ENCODE results near the gene TMEM132A. TPM values are rescaled to one million over a fixed set of nuclear protein-coding genes. Genes with fewer than 3 reads are reported as not detected.

The TMEM132A gene
- total and polyA plus RNA-seq, 9 donors, result 28.9 to 59.2 (median 42.1) TPM

DNA sequence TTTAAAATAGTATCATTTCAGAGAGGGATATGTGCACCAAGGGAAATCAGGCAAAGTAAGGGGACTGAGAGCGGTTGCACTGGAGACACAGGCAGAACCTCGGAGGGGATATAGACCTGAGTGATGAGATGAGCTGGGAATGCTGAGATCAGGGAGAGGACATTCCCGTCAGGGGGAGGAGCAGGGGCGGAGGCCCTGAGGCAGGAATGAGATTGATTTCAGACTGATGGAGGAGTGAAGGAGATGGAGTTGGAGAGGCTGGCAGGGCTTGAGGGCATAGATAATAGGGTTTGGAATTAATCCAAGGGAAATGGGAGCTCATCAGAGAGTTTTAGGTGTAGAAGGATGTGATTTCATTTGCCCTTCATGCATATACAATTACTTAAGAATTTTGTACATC is 60.4 kb downstream of the TMEM132A start:
- DNase-seq, result no peak
- Histone ChIP-seq H3K36me3 (ENCODE audit: control insufficient read depth, insufficient read depth, low read length) (no peaks in the 10 kb centered on the region), H3K27ac (ENCODE audit: low read length) (no peak overlapping the region), H3K27me3 (ENCODE audit: control insufficient read depth, insufficient read depth, low read length) (peaks cover 10% of the 10 kb centered on the region), H3K4me1 (ENCODE audit: control insufficient read depth, insufficient read depth, low read length) (peaks cover 2% of the 10 kb centered on the region), H3K9me3 (replicated peaks; ENCODE audit: control insufficient read depth, low read depth, low read length) (no peaks in the 10 kb centered on the region), H3K4me3 (ENCODE audit: low read length) (no peak overlapping the region)
- 49% methylated on average over 4 of the region's 4 CpGs for WGBS (ENCODE audit: insufficient coverage)

DNA sequence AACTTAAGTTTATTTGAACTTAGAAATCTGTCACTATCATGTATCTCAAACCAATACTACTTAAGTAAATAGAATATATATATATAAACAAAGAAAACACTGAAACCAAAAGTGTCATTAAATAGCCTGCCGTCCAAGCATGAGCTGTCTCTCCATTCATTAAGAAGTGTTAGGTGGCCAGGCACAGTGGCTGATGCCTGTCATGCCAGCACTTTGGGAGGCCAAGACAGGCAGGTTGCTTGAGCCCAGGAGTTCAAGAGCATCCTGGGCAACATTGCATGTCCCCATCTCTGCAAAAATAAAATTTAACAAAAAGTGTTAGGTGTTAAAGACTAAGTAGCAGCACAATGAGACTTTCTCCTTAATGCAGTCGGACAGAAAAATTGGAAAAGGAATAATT is 61.2 kb downstream of the TMEM132A start:
- H3K9me3 ChIP-seq (replicated peaks; ENCODE audit: control insufficient read depth, low read depth, low read length), result no peaks in the 10 kb centered on the region
- no peaks in the 10 kb centered on the region for H3K4me1 ChIP-seq (ENCODE audit: control insufficient read depth, insufficient read depth, low read length)
- H3K27ac ChIP-seq (ENCODE audit: low read length), result no peak overlapping the region
- H3K4me3 ChIP-seq (ENCODE audit: low read length), result no peak overlapping the region
- WGBS (ENCODE audit: insufficient coverage), result 100% methylated on average over 1 of the region's 2 CpGs
- peaks cover 10% of the 10 kb centered on the region for H3K27me3 ChIP-seq (ENCODE audit: control insufficient read depth, insufficient read depth, low read length)
- no peaks in the 10 kb centered on the region for H3K36me3 ChIP-seq (ENCODE audit: control insufficient read depth, insufficient read depth, low read length)
- DNase-seq, result no peak

DNA sequence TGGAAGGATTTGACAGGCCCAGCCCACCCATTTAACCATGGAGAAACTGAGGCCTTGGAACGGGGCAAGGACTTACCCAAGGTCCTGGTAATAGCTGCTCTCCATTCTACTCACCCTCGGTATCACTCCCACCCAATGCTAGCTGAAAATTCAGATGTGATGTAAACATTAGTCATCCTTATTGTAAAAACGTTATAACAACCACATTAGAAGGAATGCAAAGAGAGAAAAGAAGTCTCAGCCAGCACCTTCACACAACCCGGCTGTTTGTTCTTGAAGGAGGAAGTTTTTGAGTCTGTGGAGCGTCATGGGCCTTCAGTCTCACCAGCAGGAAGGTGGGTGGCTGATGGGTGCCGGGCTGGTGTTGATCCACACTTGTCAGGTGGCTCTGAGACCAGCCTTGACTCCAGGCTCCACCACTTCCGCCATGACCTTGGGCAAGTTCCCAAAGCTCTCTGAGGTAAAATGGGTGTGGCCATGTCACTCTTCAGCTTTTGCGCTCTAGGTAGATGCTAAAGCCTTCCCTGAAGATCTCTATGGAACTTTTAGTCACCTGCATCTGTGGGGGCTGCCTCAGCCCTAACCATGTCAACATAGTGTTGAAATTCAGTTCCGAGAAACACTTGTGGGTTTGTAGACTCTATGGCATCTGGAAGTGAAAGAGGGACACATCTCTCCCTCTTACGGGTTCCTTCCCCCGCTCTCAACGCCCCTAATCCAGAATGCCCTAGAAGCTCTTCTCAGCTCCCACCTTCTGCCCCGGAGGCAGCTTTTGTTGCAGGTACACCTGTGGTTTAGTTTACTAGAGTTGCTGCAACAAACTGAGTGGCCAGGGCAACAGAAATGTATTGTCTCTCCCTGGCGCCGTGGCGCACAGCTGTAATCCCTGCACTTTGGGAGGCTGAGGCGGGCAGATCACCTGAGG is 62.0 kb downstream of the TMEM132A start:
- no peaks in the 10 kb centered on the region for H3K9me3 ChIP-seq (replicated peaks; ENCODE audit: control insufficient read depth, low read depth, low read length)
- no peak for DNase-seq
- WGBS (ENCODE audit: insufficient coverage), result 85% methylated on average over 7 of the region's 17 CpGs
- H3K27me3 ChIP-seq (ENCODE audit: control insufficient read depth, insufficient read depth, low read length), result peaks cover 10% of the 10 kb centered on the region
- no peaks in the 10 kb centered on the region for H3K36me3 ChIP-seq (ENCODE audit: control insufficient read depth, insufficient read depth, low read length)
- no peaks in the 10 kb centered on the region for H3K4me1 ChIP-seq (ENCODE audit: control insufficient read depth, insufficient read depth, low read length)
- no peak overlapping the region for H3K4me3 ChIP-seq (ENCODE audit: low read length)
- H3K27ac ChIP-seq (ENCODE audit: low read length), result no peak overlapping the region

Other genes with a start within 250 kb of the TMEM132A start
- gene MS4A8, start 224.8 kb upstream of the TMEM132A start, total RNA-seq, result 2.5 TPM
- gene MS4A8, start 224.8 kb upstream of the TMEM132A start, polyA plus RNA-seq (ENCODE audit: insufficient read depth in 1 of 8, insufficient read length in 8 of 8, low replicate concordance in 1 of 8), result 10 to 100 TPM in 1 of 8 donors, 1 to 10 TPM in 7; 2.3 to 10.5 (median 6.9) TPM
- not detected for gene MS4A18, start 199.7 kb upstream of the TMEM132A start, total RNA-seq
- gene MS4A18, start 199.7 kb upstream of the TMEM132A start, polyA plus RNA-seq (ENCODE audit: insufficient read depth in 1 of 8, insufficient read length in 8 of 8, low replicate concordance in 1 of 8), result not detected
- not detected for gene MS4A15, start 167.6 kb upstream of the TMEM132A start, total RNA-seq
- under 1 TPM in 1 of 8 donors, not detected in 7; 0.23 TPM for gene MS4A15, start 167.6 kb upstream of the TMEM132A start, polyA plus RNA-seq (ENCODE audit: insufficient read depth in 1 of 8, insufficient read length in 8 of 8, low replicate concordance in 1 of 8)
- gene MS4A10, start 139.1 kb upstream of the TMEM132A start, total RNA-seq, result not detected
- under 1 TPM in 2 of 8 donors, not detected in 6; 0.09 to 0.11 TPM for gene MS4A10, start 139.1 kb upstream of the TMEM132A start, polyA plus RNA-seq (ENCODE audit: insufficient read depth in 1 of 8, insufficient read length in 8 of 8, low replicate concordance in 1 of 8)
- gene CCDC86, start 82.3 kb upstream of the TMEM132A start, total RNA-seq, result 7.4 TPM
- gene CCDC86, start 82.3 kb upstream of the TMEM132A start, polyA plus RNA-seq (ENCODE audit: insufficient read depth in 1 of 8, insufficient read length in 8 of 8, low replicate concordance in 1 of 8), result 10 to 100 TPM; 18.1 to 22.7 (median 20.1) TPM
- gene PTGDR2, start 68.5 kb upstream of the TMEM132A start, total RNA-seq, result 0.62 TPM
- gene PTGDR2, start 68.5 kb upstream of the TMEM132A start, polyA plus RNA-seq (ENCODE audit: insufficient read depth in 1 of 8, insufficient read length in 8 of 8, low replicate concordance in 1 of 8), result 1 to 10 TPM in 1 of 8 donors, under 1 TPM in 7; 0.48 to 1.0 (median 0.76) TPM
- gene ZP1, start 56.9 kb upstream of the TMEM132A start, total RNA-seq, result not detected
- gene ZP1, start 56.9 kb upstream of the TMEM132A start, polyA plus RNA-seq (ENCODE audit: insufficient read depth in 1 of 8, insufficient read length in 8 of 8, low replicate concordance in 1 of 8), result under 1 TPM in 2 of 8 donors, not detected in 6; 0.07 to 0.13 TPM
- gene PRPF19, start 17.9 kb upstream of the TMEM132A start, total RNA-seq, result 32.6 TPM
- gene PRPF19, start 17.9 kb upstream of the TMEM132A start, polyA plus RNA-seq (ENCODE audit: insufficient read depth in 1 of 8, insufficient read length in 8 of 8, low replicate concordance in 1 of 8), result 10 to 100 TPM; 61.8 to 94.5 (median 73.8) TPM
- 33.3 TPM for gene TMEM109, start 10.3 kb upstream of the TMEM132A start, total RNA-seq
- 100 to 1,000 TPM in 5 of 8 donors, 10 to 100 TPM in 3; 92.3 to 118 (median 110) TPM for gene TMEM109, start 10.3 kb upstream of the TMEM132A start, polyA plus RNA-seq (ENCODE audit: insufficient read depth in 1 of 8, insufficient read length in 8 of 8, low replicate concordance in 1 of 8)
- gene SLC15A3, start 27.7 kb downstream of the TMEM132A start, total RNA-seq, result 12.7 TPM
- 10 to 100 TPM; 12.3 to 26.9 (median 23.3) TPM for gene SLC15A3, start 27.7 kb downstream of the TMEM132A start, polyA plus RNA-seq (ENCODE audit: insufficient read depth in 1 of 8, insufficient read length in 8 of 8, low replicate concordance in 1 of 8)
- 0.18 TPM for gene CD6, start 47.2 kb downstream of the TMEM132A start, total RNA-seq
- gene CD6, start 47.2 kb downstream of the TMEM132A start, polyA plus RNA-seq (ENCODE audit: insufficient read depth in 1 of 8, insufficient read length in 8 of 8, low replicate concordance in 1 of 8), result 1 to 10 TPM in 2 of 8 donors, under 1 TPM in 6; 0.32 to 2.0 (median 0.77) TPM
- 0.04 TPM for gene CD5, start 178.0 kb downstream of the TMEM132A start, total RNA-seq
- under 1 TPM; 0.08 to 0.19 (median 0.10) TPM for gene CD5, start 178.0 kb downstream of the TMEM132A start, polyA plus RNA-seq (ENCODE audit: insufficient read depth in 1 of 8, insufficient read length in 8 of 8, low replicate concordance in 1 of 8)
- gene VPS37C, start 237.0 kb downstream of the TMEM132A start, total RNA-seq, result 10.0 TPM
- gene VPS37C, start 237.0 kb downstream of the TMEM132A start, polyA plus RNA-seq (ENCODE audit: insufficient read depth in 1 of 8, insufficient read length in 8 of 8, low replicate concordance in 1 of 8), result 10 to 100 TPM; 14.4 to 19.8 (median 18.0) TPM

Measured in muscle of leg (tissue), 11 donors.